ENCODE data around the gene CAMTA1. TPM values are rescaled to one million over a fixed set of nuclear protein-coding genes. Genes with fewer than 3 reads are reported as not detected.
A peak's percentile ranks its signal among the peaks of the same experiment; 100 is the strongest.

The CAMTA1 gene
- polyA plus RNA-seq, 3 donors = 81.9 to 89.8 (median 88.0) TPM

DNA sequence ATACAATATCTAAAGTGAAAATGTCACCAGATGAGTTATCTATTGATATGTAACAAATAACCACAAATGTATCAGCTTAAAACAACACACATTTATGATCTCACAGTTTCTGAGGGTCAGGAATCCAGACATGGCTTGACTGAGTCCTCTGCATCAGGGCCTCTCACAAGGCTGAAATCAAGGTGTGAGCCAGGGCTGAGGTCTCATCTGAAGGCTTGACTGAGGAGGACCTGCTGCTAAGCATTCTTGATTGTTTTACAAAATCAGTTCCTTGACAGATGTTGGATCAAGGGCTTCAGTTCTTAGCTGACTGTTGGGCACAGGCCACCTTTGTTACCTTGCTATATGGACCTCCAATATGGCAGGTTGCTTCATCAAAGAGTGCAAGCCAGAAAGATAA lies 483.7 kb downstream of the CAMTA1 start:
- no peak for DNase-seq (ENCODE audit: extremely low read depth in 1 of 11, low read depth in 9 of 11, low spot score in 4 of 11)

DNA sequence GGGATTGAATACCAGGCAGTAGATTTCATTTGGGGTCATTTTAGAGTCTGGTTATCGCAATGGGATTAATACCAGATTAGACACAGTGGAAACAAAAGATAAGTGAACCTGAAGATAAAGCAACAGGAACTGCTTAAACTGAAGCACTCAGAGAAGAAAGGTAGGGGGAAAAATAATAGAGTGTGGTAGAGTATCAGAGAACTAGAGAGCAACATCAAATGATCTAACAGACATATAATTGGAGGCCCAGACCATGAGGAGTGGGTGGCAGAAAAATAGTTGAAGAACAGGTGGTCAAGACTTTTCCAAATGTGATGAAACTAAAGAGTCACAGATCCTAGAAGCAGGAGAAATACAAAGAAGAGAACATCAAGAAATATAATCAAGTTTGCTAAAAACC lies 484.3 kb downstream of the CAMTA1 start:
- DNase-seq (ENCODE audit: extremely low read depth in 1 of 11, low read depth in 9 of 11, low spot score in 4 of 11) = no peak

DNA sequence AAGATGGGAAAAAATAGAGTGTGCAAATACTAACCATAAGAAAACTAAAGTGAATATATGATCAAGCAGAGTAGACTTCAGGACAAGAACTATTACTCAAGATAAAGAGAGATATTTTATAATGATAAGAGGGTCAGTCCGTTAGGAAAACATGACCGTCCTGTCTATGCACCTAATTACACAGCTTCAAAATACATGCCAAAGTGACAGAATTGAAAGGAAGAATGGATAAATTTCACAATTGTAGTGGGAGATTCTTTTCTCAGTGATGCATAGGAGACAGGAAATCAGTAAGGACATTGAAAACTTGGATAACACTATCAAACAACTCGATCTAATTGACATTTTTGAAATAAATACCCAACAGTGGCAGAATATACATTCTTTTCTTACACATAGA lies 489.0 kb downstream of the CAMTA1 start:
- DNase-seq (ENCODE audit: extremely low read depth in 1 of 11, low read depth in 9 of 11, low spot score in 4 of 11) = no peak

DNA sequence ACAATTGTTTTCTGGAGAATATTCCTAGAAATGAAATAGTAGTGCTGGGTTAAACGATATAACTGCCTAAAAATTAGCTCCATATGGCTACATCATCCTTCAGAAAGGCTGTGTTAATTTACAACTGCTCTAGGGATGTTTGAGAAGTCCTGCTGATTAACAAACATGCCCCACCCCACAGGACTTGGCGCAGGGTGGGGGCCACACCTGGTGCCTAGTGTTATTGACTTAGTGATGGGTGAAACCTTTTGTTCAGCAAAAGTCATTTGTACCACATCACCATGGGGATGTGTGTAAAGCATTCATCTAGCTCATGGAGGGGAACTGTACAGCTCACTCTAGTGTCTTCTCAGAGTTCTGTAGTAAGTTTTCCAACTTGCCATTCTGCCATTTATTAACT lies 492.8 kb downstream of the CAMTA1 start:
- no peak for DNase-seq (ENCODE audit: extremely low read depth in 1 of 11, low read depth in 9 of 11, low spot score in 4 of 11)

DNA sequence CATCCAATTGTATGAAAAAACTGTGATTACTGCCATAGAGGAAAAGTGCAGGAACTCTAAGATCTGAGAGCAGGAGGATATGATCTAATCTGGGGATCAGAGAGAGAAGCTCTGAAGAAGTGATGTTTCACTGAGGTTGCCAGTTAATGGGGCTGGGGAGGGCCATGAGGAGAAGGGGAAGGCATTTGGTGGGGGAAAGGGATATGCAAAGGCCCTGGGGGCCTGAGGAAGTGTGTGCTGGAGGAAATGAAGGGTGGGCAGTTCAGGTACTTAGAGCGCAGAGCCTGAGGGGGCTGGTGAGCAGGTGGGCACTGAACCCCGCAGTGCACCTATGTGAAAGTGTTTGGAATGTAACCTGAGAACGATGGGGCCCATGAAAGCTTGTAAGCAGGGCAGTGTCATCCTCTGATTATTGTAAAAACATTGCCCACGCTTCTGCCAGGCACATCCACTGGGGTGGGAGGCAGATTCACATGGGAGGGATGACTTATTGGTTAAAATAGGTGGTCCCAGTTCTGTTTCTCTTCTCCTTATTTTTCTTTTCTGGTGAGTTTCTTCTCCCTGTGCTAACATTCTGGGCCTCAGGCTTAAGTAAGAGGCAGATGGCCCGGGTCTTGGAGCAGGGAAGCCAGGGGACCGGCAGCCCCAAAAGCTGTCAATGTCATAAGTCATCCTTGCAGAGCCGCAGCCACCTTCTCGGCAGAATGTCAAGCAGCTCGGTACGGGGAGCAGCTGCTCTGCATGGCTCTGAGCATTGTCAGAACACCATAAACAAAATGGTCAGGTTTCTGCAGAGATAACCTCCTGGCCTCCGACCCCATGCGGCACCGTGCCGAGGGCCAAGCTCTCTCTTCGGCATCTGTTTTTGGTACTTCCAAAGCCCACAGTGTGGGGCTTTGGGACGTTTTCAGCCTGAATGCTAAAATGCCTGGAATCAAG lies 493.8 kb downstream of the CAMTA1 start:
- peak in 1 of 11 donors; percentile 15 for DNase-seq (ENCODE audit: extremely low read depth in 1 of 11, low read depth in 9 of 11, low spot score in 4 of 11)

DNA sequence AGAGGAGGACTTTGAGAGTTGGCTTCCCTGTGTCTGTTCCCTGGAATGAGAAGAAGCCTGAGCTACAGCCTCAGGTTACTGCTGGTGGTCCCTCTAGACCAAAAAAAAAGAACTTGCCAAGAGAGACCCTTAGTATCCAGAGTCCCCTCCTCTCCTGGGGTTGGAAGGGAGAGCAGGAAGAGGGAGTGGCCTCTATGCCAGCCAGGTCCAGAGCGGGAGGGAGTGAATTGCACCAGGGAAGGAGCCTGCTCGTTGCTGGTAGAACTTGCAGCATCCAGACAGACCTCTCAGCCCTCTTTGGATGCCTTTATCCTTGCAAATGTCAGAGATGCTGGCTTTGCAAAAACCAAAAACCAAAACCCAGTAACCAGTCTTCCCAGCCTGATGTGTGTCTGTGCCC lies 494.5 kb downstream of the CAMTA1 start:
- DNase-seq (ENCODE audit: extremely low read depth in 1 of 11, low read depth in 9 of 11, low spot score in 4 of 11) = no peak

DNA sequence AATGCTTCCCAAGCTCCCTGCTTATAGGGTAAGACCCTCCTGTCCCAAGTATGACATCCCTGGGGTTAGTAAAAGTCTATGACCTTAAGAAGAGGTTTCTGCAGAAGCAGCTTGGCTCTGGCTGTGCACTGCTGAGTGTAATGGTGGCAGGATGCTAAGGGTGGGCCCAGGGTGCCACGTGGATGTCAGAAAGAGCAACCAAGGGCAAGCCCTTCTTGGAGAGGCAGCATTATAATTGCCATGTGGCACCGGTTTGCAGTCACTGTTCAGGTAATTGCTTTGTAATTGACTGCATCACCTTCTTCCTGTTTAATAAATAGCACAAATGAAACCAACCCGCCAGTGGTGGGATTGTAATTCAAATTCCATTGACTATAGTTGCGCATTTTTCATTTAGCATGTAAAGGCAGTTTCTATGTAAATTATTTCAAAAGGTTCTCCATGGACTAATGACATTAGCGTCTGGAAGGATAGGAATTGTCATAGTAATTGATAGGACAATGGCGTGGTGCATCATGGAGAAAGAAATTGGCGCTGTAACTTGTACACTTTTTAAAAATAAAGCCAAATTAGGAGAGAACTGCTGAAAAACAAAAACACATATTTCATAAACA lies 495.2 kb downstream of the CAMTA1 start:
- no peak for DNase-seq (ENCODE audit: extremely low read depth in 1 of 11, low read depth in 9 of 11, low spot score in 4 of 11)

DNA sequence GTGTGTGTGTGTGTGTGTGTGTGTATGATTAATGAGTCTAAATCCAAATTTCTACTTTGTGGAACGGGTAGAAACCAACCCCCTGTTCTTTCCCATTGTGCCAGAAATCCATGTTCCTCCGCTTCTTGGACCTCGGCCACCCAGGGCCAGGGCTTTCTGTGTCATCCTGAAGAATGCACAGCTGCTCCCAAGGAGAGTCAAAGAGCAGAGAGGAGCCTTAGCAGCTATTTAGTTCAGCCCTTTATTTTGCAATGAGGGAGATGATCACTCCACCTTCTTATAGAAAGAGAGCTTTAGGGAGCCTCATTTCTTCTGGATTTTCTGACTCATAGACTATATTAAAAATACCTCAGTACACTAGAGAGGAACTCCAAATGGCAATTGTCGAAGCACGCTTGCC lies 496.6 kb downstream of the CAMTA1 start:
- DNase-seq (ENCODE audit: extremely low read depth in 1 of 11, low read depth in 9 of 11, low spot score in 4 of 11) = no peak

DNA sequence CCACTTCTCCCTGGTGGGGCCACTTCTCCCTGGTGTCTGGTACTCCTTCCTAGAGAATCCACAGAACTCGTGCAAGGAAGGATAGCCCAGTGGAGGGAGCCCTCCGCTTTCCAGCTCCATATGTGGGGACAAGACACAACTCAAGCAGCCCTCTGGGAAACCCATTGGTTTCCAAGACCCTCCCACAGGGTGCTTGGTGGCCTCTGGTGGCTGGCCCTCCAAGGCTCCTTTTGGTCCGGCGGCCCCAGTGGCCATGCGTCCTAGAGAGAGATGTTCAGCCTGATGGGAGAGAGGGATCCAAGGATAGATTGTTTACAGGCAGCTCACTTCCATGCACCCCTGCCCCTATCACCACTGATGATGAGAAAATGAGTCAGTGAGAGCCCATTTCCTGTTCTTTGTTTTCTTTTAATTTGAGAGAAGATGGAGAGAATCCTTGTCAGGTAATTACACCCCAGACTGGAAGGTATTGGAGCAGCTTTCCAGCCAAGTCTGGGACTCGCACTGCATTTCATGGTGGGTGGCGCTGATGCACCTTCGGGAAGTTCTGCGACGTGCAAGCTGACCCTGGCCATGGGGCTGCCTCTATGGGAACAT lies 499.7 kb downstream of the CAMTA1 start:
- no peak for DNase-seq (ENCODE audit: extremely low read depth in 1 of 11, low read depth in 9 of 11, low spot score in 4 of 11)

DNA sequence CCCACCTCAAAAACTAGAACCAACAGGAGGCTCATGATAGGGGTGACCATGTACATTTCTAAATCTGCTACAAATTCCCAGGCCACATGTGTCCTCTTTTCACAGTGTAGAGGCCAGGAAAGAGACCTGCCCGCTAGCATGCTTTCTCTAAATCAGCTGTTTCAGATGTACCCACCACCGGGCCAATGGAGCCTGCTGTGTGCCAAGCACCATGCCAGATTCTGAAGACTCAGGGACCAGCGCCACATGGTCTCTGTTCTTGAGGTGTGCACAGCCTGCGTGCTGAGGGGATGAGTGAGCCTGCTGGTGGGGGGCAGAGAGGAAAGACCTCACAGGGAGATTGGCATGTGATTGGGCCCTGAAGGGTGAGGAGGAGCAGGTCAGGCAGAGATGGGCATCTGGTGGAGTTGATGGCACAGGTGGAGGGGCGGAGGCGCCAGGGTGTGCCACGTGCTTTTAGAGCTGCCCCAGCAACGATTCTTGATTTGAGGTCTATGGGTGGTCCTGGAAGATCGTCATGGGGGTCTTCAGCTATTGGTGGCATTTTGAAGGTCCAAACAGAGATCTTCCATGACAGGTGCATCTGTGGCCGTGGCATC lies 500.7 kb downstream of the CAMTA1 start:
- no peak for DNase-seq (ENCODE audit: extremely low read depth in 1 of 11, low read depth in 9 of 11, low spot score in 4 of 11)

DNA sequence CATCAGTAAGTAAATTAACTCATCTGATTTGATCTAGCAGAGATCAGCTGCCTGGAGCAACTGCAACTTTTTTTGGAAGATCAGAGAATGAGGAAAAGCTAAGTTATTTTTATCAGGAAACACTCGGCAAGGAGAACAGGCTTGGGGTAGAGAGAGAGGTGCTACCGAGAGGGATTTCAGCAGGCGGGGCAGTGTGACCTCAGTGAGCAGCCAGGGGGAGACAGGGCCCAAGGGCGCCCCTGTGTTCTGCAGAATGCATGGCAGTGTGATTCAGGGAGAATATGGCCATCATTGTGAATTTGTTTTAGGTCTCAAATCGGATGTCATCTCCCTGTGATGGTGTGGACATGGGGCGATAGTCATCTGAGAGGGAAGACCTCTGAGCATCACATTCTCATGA lies 501.8 kb downstream of the CAMTA1 start:
- DNase-seq (ENCODE audit: extremely low read depth in 1 of 11, low read depth in 9 of 11, low spot score in 4 of 11) = no peak

DNA sequence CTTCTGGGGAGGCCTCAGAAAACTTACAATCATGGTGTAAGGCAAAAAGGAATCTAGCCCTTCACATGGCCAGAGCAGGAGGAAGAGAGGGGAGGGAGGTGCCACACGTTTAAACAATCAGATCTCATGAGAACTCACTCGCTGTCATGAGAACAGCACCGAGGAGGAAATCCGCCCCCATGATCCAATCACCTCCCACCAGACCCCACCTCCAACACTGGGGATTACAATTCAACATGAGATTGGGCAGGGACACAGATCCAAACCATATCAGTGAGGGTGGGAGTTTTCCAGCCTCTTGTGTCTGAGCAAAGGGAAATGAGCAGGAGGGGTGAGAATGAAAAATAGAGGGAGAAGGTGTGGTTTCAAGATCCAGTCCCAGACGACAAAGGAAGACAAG lies 503.7 kb downstream of the CAMTA1 start:
- no peak for DNase-seq (ENCODE audit: extremely low read depth in 1 of 11, low read depth in 9 of 11, low spot score in 4 of 11)

DNA sequence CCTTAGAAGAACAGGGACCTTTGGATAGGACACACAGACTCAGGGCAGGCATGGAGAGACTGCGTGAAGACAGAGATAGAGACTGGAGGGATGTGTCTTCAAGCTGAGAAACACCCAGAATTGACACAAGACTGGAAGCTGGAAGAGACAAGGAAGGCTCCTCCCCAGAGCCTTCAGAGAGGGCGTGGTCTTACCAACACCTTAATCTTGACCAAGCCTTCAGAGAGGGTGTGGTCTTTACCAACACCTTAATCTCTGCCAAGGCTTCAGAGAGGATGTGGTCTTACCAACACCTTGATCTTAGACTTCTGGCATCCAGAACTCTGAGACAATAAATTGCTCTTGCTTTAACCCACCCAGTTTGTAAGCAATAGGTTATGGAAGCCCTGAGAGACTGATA lies 504.4 kb downstream of the CAMTA1 start:
- no peak for DNase-seq (ENCODE audit: extremely low read depth in 1 of 11, low read depth in 9 of 11, low spot score in 4 of 11)

DNA sequence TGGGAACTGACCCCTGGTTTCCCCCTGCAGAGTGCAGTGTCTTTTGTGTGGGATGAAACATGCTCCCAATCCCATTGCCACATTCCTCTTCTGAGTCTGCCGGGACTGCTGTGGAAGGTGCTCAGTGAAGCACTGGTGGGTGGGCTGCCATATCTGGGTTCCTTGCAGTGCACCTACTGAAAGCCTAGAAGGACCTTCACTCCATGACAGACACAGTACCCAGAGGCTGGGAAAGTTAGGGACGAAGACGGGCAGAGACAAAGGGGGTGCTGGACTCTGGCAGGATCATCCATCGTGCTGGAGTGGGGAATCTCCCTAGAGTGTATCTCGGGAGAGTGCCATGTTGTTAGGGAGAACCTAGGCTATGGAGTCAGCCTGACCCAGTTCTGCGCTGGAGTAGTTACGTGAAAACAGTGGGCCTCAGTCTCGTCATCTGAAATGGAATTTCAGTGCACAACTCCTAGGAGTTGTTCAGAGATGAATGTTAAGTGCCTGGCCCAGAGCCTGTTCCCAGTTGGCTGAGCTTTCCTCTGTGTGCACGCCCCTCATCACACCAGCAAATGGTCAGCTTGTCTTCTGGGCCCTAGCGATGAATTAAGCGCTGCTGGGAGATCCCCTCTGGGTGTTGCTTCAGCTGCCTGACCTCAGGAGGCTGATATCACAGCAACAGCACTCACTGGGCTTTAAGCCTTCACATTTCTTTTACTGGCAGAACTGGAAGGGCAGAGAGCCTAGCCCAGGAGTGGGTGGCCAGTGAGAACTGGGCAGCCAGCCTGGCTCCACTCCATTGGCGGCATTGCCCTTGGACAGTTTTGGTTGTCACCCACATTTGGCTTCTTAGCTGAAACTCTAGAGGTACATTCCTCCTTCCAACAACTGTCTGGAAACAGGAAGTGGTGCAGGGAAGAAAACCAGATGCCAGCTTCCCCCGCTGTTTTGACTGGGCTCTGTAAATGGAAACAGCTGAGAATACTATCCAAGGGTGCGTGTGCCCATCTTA lies 506.0 kb downstream of the CAMTA1 start:
- no peak for DNase-seq (ENCODE audit: extremely low read depth in 1 of 11, low read depth in 9 of 11, low spot score in 4 of 11)

DNA sequence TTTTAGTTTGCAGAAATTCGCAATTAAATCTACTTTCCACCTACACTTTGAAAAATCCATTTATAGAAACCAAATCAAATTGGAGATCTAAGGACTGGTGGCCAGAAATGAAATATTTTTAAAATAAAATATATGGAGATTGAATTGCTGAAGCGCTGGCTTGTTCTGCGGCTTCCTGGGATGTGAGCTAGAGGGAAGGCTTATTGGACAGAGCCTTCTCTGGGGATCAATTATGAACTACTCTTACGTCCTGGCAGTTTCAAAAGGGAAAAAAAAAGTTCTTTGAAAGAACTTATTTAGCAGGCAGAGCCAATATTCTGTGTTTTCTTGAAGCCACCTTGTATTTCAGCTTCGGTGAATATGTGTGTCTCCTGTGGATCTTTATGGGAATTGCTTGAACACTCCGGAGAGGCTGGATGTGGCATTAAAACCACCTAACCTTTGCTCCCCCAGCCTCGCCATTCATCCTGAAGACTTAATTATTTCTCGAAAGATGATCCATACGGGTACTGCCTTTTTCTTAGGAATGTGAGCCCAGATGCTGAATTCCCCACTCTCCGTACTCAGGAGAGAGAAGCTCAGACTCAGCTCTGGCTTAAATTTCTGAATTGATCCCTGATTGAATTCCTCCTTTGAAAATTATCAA lies 506.9 kb downstream of the CAMTA1 start:
- no peak for DNase-seq (ENCODE audit: extremely low read depth in 1 of 11, low read depth in 9 of 11, low spot score in 4 of 11)

DNA sequence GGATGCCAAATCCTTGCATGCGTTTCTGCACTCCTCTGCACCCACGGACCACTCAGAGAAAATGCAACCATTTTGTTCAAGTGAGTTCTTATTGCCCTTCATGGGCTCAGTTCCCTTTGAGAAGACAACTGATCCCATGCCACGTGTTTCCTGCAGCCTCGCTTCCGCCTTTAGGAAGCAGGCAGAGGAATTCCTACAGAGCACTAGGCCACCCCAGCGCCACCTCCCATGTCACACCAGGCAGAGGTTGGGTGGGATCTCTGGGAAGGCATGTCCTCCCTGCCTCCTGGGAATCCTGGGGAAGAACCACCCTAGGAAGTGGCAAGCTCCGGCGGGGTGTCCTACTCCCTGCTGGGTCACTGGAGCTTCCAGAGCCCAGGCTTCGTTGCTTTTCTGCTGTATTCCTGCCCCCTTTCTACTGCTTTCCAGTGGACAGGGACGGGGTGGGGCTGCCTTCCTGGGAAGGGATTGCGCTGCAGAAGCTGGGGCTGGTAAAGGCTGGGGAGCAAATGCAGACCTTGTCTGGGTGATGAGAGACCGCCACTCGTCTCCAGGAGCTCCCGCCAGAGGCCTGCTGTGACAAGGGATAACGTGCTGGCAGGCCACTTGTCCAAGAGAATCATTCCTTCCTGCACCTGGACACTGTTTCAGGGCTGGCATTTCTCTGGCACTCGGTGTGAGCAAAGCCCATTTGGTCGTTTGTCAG lies 507.6 kb downstream of the CAMTA1 start:
- DNase-seq (ENCODE audit: extremely low read depth in 1 of 11, low read depth in 9 of 11, low spot score in 4 of 11) = no peak

DNA sequence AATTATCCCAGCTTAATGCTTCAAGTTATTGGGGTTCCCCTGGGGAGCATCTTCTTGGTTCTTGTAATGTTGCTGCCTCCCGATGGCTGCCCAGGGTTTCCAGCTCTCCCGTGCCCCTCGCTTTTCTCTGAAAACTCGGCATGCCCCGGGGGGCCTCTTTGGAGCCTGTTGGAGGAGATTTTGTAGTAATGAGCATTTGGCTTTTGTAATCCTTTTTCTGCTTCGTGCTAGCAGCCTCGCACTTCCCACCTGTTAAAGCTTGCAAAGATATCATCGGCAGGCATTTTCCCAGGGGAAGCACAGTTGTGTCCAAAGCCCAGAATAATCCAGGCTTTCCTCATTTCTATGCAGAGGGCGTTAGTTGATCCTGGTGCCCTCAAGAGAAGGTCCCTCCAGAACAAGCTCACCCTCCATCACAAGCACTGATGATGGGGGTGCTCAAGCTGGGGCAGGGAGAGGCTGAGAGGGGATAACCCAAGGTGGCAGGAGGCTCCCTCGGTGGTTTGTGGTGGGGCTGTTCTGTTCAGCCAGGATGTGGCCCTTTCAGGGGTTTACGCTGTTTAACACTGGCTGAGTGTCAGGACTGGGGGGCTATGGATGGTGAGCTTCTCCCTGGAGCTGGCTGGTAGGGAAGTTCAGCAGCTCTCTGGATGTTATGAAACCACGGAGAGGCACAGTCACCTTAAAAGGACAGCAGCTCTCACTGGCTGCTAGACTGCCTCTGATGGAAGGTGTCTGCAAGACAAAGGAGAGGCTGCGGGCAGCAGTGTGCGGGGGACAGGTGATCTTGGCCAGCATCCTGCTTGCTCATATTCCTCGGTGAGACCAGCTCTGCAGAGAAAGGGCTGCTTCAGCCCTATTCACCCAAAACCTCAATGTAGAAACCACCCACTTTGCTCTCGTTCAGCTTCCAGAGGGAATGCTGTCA lies 508.7 kb downstream of the CAMTA1 start:
- no peak for DNase-seq (ENCODE audit: extremely low read depth in 1 of 11, low read depth in 9 of 11, low spot score in 4 of 11)
